K562 (cell line): ENCODE measurements around the gene SLC25A29. TPM values are rescaled to one million over a fixed set of nuclear protein-coding genes. Genes with fewer than 3 reads are reported as not detected.

Experiments used
- COPS2 ChIP-seq: fragments of 450-650 bp; conservative IDR thresholded peaks from 2 replicates; pipeline ENCODE4 v1.6.1; 2016; ENCODE audit warnings: mild to moderate bottlenecking, moderate library complexity
- HNRNPLL ChIP-seq: fragments of 200-400 bp; formaldehyde crosslinking; IDR thresholded peaks from 2 replicates; pipeline ENCODE4 v1.6.1; 2017; ENCODE audit warnings: low read length, low read depth, mild to moderate bottlenecking; ENCODE audit not compliant: poor library complexity, severe bottlenecking
- SIRT6 ChIP-seq: IDR thresholded peaks from one replicate; pipeline ENCODE4 v1.6.1; 2012; ENCODE audit warnings: low read depth, mild to moderate bottlenecking, control low read depth, inconsistent platforms, low read length, moderate library complexity
- TBP ChIP-seq: optimal IDR thresholded peaks from 2 replicates; pipeline ENCODE3; 2011; ENCODE audit warnings: low read depth, low read length, improper control_type of control experiment
- ZFP1 ChIP-seq: fragments of 450-650 bp; formaldehyde crosslinking; IDR thresholded peaks from 2 replicates; pipeline ENCODE4 v1.4.0; 2020; ENCODE audit warnings: mild to moderate bottlenecking, mixed read lengths
- ZFPM2 ChIP-seq: fragments of 250-450 bp; sonication (Bioruptor Pico); IDR thresholded peaks from 2 replicates; pipeline ENCODE4 v1.5.1; 2022; ENCODE audit warnings: mild to moderate bottlenecking
- polyA plus RNA-seq, 8 experiments: library from polyadenylated mRNA; depleted of rRNA in 4 of 8; stranded (reverse) in 5 of 8; unstranded in 3 of 8; fragments of >200 nt; fragmentation: Nextera tagmentation in 2 of 8; fragmentation: Illumina TruSeq in 1 of 8; extraction: Ambion mirVana in 2 of 8; extraction: Trizol in 1 of 8; gene quantifications; 2 replicates each; pipeline versions ENCODE4 v1.2.1 to v1.2.3, GENCODE V29; 2011 to 2014; ENCODE audit warnings: inconsistent platforms in 1 of 8, missing spikeins in 1 of 8
- total RNA-seq, 7 experiments: library from RNA; depleted of rRNA in 6 of 7; stranded (reverse); fragments of >200 nt in 6 of 7; fragmentation: Illumina TruSeq in 2 of 7; extraction: Trizol in 2 of 7; gene quantifications; 2 replicates each; pipeline versions ENCODE4 v1.2.1 to v1.2.3, GENCODE V29; 2011 to 2021; ENCODE audit warnings: low replicate concordance in 1 of 7
- TF ChIP-seq, protein P1 (sequence below): conservative IDR thresholded peaks from 2 replicates; pipeline ENCODE4 v1.6.1; 2011; ENCODE audit warnings: low read depth, mild to moderate bottlenecking, low read length; ENCODE audit not compliant: control insufficient read depth
- TF ChIP-seq, protein P2 (sequence below): fragments of 450-650 bp; IDR thresholded peaks from 2 replicates; pipeline ENCODE4 v1.6.1; 2017; ENCODE audit warnings: antibody characterized with exemption
- TF ChIP-seq, protein P3 (sequence below), 2 experiments: IDR thresholded peaks; 2 replicates each; pipeline ENCODE4 v1.6.1; 2011; ENCODE audit warnings: borderline replicate concordance in 1 of 2, control low read depth in 1 of 2, low read depth in 1 of 2, low read length in 1 of 2, mild to moderate bottlenecking in 1 of 2, mixed read lengths in 1 of 2, moderate library complexity in 1 of 2; ENCODE audit not compliant: insufficient read depth in 1 of 2, insufficient read length in 1 of 2, poor library complexity in 1 of 2, severe bottlenecking in 1 of 2; ENCODE audit errors: extremely low read depth in 1 of 2
- TF ChIP-seq, protein P4 (sequence below): fragments of 250-450 bp; sonication (Bioruptor Pico); IDR thresholded peaks from 2 replicates; pipeline ENCODE4 v1.6.1; 2021; ENCODE audit warnings: mild to moderate bottlenecking

Gene SLC25A29
- total and polyA plus RNA-seq, 9 of the 15 experiments (the other 6 are each of a cell fraction or from before 2014, with no cell fraction given): 0.07 to 17.5 (median 4.8) TPM

DNA sequence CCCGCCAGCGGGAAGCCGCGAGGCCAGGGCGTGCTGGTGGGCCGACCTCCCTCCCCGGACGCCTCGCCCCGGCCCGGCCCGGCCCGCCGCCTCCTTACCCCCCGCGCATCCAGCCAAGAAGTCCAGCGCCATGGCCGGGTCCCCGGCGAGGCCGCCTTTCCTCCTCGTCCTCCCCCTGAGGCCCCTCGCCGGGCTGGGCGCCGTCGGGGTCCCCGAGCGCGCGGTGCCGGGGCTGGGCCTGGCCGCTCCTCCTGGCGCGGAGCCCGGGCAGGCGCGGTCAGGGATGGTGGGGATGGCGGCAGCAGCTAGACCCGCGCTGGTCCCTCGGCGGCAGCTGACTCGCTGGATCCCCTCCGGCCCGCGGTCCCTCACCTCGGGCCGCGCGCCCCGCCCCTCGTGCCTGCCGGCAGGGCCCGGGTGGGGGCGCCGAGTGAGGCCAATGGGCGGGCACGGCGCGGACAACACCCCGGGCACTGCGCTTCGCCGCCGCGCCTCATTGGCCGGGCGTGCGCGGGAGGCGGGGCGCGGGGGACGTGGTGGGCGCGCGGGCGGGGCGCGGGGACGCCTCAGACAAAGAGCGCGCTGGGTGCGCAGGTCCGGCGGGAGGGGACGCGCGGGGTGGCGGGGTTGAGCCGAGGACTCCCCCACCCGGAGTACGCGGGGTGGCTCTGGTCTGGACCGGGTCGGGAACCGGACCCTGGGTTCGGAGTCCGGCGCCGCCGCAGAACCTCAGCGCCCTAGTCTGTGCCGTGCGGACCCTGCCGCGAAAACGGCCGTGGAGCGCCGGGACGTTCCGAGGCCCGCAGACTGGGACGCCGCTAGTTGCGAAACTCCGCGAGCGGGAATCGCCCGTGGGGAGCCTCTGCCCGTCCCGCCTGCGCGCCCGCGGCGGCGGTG is at the start of gene SLC25A29 (continued):
- TF ChIP-seq, protein P1, sequence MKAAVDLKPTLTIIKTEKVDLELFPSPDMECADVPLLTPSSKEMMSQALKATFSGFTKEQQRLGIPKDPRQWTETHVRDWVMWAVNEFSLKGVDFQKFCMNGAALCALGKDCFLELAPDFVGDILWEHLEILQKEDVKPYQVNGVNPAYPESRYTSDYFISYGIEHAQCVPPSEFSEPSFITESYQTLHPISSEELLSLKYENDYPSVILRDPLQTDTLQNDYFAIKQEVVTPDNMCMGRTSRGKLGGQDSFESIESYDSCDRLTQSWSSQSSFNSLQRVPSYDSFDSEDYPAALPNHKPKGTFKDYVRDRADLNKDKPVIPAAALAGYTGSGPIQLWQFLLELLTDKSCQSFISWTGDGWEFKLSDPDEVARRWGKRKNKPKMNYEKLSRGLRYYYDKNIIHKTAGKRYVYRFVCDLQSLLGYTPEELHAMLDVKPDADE: 0 out of 2 replicates have a peak, but pooled peaks have one; percentile 23
- no peak for TF ChIP-seq ZFPM2 (CRISPR knock-in tag)
- no peak for TF ChIP-seq TBP
- TF ChIP-seq, protein P2, sequence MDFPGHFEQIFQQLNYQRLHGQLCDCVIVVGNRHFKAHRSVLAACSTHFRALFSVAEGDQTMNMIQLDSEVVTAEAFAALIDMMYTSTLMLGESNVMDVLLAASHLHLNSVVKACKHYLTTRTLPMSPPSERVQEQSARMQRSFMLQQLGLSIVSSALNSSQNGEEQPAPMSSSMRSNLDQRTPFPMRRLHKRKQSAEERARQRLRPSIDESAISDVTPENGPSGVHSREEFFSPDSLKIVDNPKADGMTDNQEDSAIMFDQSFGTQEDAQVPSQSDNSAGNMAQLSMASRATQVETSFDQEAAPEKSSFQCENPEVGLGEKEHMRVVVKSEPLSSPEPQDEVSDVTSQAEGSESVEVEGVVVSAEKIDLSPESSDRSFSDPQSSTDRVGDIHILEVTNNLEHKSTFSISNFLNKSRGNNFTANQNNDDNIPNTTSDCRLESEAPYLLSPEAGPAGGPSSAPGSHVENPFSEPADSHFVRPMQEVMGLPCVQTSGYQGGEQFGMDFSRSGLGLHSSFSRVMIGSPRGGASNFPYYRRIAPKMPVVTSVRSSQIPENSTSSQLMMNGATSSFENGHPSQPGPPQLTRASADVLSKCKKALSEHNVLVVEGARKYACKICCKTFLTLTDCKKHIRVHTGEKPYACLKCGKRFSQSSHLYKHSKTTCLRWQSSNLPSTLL: no peak
- peak; percentile 59 for TF ChIP-seq HNRNPLL
- no peak for TF ChIP-seq SIRT6
- TF ChIP-seq, protein P3, sequence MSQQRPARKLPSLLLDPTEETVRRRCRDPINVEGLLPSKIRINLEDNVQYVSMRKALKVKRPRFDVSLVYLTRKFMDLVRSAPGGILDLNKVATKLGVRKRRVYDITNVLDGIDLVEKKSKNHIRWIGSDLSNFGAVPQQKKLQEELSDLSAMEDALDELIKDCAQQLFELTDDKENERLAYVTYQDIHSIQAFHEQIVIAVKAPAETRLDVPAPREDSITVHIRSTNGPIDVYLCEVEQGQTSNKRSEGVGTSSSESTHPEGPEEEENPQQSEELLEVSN (IDR thresholded peaks at IDR 0.05; ENCODE audit: borderline replicate concordance in 1 of 2, extremely low read depth in 1 of 2, insufficient read depth in 1 of 2, insufficient read length in 1 of 2, low read depth in 1 of 2, low read length in 1 of 2, poor library complexity in 1 of 2, severe bottlenecking in 1 of 2): peak in 1 of 2 experiments; percentile 51
- TF ChIP-seq, protein P4, sequence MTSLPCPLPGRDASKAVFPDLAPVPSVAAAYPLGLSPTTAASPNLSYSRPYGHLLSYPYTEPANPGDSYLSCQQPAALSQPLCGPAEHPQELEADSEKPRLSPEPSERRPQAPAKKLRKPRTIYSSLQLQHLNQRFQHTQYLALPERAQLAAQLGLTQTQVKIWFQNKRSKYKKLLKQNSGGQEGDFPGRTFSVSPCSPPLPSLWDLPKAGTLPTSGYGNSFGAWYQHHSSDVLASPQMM (CRISPR knock-in tag): no peak
- TF ChIP-seq ZFP1 (CRISPR knock-in tag): no peak
- TF ChIP-seq COPS2: no peak
